Activated CD8-positive, alpha-beta memory T cell treated with anti-CD3 and anti-CD28 coated beads, Interleukin-2, amount 50 U/mL, for 1 hour (primary cell): ENCODE measurements around the gene MSMO1.
A peak's percentile ranks its signal among the peaks of the same experiment; 100 is the strongest.
"Not testable (repeated sequence)": the region's sequence is repeated elsewhere in the genome, so short reads cannot be mapped to it uniquely, and the experiment has no call there.

ENCODE experiments used
- DNase-seq: peaks from one replicate; pipeline ENCODE4 v3.0.0-alpha.2; 2020; ENCODE audit errors: extremely low read depth

Gene MSMO1

DNA sequence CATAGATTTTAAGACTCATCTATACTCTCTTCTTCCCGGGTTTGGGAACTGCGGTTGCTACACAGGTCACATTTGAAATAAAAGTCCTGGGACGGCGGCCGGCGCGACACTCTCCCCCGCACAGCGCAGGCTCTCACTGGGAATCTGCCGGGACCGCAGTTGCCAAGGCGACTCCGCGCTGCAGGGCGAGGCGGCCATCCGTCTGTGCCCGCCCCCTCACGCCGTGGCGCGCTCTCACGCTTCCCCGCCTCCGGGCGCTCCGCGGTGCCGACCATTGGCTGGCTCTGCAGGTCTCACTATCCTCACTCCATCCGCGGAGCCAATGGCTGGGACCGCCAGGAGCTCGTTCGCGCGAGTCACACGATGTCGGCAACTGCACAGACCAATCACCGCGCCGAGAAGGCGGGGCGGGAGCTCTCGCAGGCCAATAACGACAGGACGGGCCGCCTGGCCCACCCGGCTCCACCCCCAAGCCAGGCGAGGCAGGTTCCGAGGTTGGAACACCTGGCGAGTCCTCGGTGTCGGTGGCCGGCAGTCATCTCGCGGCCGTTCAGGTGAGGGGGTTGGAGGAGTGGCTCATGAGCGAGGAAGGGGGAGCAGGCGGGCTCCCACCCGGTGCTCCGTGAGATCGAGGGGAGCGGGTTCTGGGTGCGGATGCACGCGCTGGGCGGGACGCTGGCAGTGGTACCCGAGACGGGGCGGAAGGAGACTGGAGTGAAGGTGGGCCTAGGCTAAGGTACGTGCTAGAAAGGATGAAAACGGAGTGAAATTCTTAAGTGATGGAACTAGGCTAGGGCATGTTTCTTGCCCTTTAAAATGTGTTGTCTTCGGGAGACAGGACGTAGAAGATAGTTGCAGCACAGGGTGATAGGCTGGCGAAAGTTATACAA is at the start of gene MSMO1:
MSMO1 (plus strand) TSS at position 459 of the 890 bp plus-strand sequence. CDS start 5,702 bp downstream, outside the sequence.
- peak; percentile 92 for DNase-seq

- DNase-seq, result not testable (repeated sequence)
Observed at GRCh38 chr4:165279531-165279930, 47.9 kb upstream of the MSMO1 start.

GRCh38 chr4:165284697-165285096 is 42.8 kb upstream of the MSMO1 start:
- not testable (repeated sequence) for DNase-seq

- DNase-seq, result not testable (repeated sequence)
Observed at GRCh38 chr4:165286619-165287340, 40.7 kb upstream of the MSMO1 start.

DNA sequence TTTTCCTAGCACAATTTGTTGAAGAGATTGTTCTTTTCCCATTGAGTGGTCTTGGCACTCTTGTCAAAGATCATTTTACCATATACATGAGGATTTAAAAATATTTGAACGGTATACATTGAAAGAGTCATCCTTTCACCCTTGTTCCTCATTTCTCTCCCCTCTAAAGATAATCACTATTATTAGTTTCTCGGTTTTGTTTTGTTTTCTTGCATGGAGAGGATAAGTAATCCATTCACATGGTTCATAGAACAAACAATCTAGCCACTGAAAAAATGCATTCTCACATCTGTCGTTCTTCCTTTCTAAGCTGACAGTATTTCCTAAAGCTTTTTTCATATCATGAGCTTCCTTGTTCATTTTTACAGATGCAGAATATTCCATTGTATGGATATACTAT is 39.2 kb upstream of the MSMO1 start:
- DNase-seq, result no peak

- DNase-seq, result no peak
Observed at GRCh38 chr4:165288639-165289422, 38.6 kb upstream of the MSMO1 start.

DNA sequence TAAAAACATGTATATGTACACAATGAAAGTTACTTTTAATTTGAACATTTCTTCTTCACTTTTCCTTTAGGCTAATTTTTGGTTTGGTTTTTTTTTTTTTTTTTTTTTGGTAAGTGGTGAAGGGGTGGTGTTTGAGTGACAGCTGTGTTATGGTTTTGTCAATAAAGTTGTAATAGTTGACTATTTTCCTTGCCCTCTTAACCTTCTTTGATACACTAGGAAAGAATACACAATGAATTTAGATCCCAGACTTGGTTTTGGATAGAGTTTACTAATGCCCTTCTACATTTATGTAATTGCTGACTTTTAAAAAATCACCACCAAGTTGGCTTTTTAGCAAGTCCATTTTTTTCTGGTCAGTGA is 38.1 kb upstream of the MSMO1 start:
- no peak for DNase-seq

- no peak for DNase-seq
Observed at GRCh38 chr4:165293061-165293460, 34.4 kb upstream of the MSMO1 start.

DNA sequence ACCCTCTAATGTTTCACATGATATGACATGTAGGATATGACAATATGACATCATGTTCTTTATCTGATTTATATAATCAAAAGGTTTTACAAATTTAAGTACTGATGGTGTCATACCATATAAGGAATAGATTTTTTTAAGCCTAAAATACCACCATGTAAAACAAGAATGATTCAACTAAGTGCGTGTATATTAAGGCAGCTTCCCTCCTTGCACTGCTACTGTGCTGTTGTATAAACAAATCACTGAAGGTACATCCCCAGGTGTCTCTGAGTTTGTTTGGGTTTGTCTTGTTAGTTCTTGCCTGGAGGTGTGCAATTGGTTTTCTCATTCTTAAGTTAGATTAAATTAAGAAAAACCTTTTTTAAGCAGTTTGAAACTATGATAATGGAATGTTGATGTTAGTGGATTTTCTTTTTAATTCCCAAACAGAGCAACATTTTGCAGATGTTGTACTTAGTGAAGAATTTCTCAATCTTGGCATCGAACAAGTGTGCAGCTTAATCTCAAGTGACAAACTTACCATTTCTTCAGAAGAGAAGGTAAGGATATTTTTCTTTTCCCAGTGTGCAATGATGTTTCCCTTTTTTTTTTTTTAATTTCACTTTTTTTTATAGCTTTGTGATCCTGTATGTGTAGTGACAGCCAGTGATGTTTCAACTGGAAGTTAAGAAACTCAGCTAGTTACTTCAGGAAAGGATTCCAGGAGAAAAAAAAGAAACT is 33.4 kb upstream of the MSMO1 start:
- no peak for DNase-seq

DNA sequence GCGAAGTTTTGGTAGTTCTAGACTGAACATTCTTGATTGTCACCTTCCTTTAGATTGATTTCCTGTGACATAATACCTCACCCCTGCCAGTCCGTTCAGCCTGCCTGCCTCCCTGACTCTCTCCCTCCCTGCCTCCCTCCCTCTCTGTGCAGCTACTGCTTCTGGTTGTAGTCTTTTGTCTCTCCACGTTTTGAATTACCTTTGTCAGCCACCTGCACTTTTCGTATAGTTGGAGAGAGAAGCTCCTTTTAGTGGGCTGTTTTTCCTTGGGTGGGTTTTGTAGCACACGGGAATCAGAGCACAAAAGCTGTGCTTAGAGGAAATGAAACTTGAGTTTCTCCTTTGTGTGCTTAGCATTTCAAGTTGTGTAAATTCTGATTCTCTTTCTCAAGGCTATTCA is 32.6 kb upstream of the MSMO1 start:
- no peak for DNase-seq

GRCh38 chr4:165297626-165298025 is 29.8 kb upstream of the MSMO1 start:
- DNase-seq, result no peak

GRCh38 chr4:165299399-165300060 is 27.9 kb upstream of the MSMO1 start:
- no peak for DNase-seq

GRCh38 chr4:165301833-165302232 is 25.6 kb upstream of the MSMO1 start:
- no peak for DNase-seq

DNA sequence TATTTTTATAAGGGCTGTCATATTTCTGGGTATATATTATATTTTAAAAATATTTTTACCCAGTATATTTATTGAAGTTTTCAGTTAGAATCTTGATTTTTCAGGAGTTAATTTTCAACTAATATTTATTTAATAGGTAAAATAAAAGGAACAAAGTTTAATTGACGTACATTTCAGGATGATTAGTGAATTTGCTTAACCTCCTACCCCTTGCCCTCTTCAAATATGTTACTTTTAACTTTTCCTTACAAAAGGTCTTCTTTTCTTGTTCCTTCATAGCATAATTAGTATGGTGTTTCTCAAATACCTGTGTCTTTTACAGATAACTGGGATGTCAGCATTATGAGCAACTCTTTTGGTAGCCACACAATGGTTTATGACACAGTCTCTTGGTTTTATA is 24.8 kb upstream of the MSMO1 start:
- DNase-seq, result no peak

- no peak for DNase-seq
Observed at GRCh38 chr4:165308166-165308565, 19.3 kb upstream of the MSMO1 start.

DNA sequence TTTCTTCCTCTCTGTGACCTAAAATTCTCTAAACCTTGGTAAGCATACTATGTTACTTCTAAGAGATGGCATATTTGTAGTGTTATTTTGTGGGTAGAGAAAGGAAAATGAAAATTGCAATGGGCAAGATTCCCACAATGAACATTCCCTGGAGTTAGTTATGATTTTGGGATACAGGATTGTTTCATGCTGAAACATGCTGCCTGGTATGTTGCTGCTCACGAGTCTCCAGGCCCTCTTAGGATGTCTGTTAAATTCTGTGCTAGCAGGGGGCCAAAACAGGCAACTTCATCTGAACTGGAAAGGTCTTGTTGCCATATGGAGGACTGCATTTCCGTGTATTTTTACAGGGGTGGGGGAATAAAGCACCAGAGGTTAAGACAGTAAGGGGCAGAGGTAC is 18.9 kb upstream of the MSMO1 start:
- DNase-seq, result no peak

GRCh38 chr4:165309456-165309855 is 18.0 kb upstream of the MSMO1 start:
- no peak for DNase-seq

DNA sequence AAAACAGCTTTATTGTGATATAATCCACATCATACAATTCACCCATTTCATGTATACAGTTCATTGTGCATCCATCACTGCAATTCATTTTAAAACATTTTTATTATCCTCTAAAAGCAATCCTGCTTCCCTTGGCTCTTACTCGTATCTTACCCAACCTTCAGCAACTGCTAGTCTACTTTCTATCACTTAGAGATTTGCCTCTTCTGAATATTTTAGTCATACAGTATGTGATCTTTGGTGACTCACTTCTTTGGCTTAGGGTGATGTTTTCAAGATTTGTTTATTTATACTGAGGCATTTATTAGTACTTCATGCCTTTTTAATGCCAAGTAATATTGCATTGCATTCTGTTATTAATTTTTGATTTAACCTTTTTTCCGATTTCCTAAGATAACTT is 15.0 kb upstream of the MSMO1 start:
- no peak for DNase-seq

GRCh38 chr4:165319030-165319429 is 8.4 kb upstream of the MSMO1 start:
- no peak for DNase-seq

- DNase-seq, result no peak
Observed at GRCh38 chr4:165319509-165319908, 8.0 kb upstream of the MSMO1 start.
